GM10266 (cell line): ENCODE results near the gene HDDC3.

Experiments used
- DNase-seq: peaks from one replicate; pipeline ENCODE4 v3.0.0; 2012; ENCODE audit errors: extremely low spot score
- TF ChIP-seq, protein P1 (sequence below): IDR thresholded peaks from 2 replicates; pipeline ENCODE4 v1.5.1; 2012; ENCODE audit warnings: mild to moderate bottlenecking, low read depth; ENCODE audit not compliant: control insufficient read depth, insufficient read depth; ENCODE audit errors: missing control alignments

Gene HDDC3

GRCh38 chr15:90946538-90946937 lies 14.2 kb upstream of the HDDC3 start:
- no peak for DNase-seq
- TF ChIP-seq, protein P1, sequence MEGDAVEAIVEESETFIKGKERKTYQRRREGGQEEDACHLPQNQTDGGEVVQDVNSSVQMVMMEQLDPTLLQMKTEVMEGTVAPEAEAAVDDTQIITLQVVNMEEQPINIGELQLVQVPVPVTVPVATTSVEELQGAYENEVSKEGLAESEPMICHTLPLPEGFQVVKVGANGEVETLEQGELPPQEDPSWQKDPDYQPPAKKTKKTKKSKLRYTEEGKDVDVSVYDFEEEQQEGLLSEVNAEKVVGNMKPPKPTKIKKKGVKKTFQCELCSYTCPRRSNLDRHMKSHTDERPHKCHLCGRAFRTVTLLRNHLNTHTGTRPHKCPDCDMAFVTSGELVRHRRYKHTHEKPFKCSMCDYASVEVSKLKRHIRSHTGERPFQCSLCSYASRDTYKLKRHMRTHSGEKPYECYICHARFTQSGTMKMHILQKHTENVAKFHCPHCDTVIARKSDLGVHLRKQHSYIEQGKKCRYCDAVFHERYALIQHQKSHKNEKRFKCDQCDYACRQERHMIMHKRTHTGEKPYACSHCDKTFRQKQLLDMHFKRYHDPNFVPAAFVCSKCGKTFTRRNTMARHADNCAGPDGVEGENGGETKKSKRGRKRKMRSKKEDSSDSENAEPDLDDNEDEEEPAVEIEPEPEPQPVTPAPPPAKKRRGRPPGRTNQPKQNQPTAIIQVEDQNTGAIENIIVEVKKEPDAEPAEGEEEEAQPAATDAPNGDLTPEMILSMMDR = no peak

- TF ChIP-seq, protein P1 = no peak
- no peak for DNase-seq
Observed at GRCh38 chr15:90945091-90945490, 12.7 kb upstream of the HDDC3 start.

- TF ChIP-seq, protein P1 = no peak
- DNase-seq = no peak
Observed at GRCh38 chr15:90942354-90943120, 10.2 kb upstream of the HDDC3 start.

DNA sequence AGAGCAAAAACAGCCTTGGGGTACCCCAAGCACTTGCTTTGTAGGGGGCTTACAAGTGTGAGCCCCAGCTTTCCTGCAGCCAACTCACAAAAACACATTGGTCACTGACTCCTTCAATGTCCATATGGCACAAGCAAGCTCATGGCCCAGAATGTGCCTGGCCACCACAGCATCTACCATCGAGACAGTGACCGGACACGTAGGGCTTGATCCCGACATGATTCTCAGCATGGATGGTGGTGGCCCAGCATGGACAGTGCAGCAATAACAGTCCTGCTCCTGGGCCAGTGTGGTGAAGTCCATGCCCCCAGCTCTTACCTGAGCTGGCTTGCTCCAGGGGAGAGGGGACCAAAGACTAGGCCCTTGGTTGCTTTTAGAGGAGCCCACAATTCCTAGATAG lies 8.7 kb upstream of the HDDC3 start:
- TF ChIP-seq, protein P1 = no peak
- DNase-seq = no peak

DNA sequence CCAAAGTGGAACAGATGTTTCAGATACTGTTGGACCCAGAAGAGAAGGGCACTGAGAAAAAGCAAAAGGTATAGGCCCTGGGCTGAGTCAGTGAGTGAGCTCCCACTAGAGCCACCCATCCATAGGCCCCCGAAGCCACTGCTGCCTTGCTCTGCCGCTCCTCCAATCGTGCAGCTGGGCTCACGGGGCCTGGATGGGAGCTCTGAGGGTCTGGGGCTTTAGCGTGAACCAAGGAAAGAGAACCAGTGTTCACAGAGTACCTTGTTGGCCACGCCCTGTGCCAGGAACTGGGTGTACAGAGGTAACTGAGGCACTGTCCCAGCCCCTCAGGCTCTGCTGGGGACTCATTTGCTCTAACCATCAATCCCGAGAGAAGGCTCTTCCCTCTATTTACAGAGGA lies 7.4 kb upstream of the HDDC3 start:
- no peak for DNase-seq
- TF ChIP-seq, protein P1 = no peak

GRCh38 chr15:90938261-90938660 lies 5.9 kb upstream of the HDDC3 start:
- DNase-seq = no peak

GRCh38 chr15:90936823-90937222 lies 4.5 kb upstream of the HDDC3 start:
- TF ChIP-seq, protein P1 = no peak
- DNase-seq = no peak

More at GRCh38 chr15:90938261-90938660, 5.9 kb upstream of the HDDC3 start:
- TF ChIP-seq, protein P1 = no peak
